GM12801 (cell line): ENCODE results near the gene TMEM269.

Experiments
- CTCF ChIP-seq: IDR thresholded peaks from one replicate; pipeline ENCODE4 v1.5.1; 2011; ENCODE audit warnings: control low read depth; ENCODE audit not compliant: insufficient read length; ENCODE audit errors: extremely low read depth

TMEM269 gene

GRCh38 chr1:42841010-42841409 is 56.2 kb downstream of the TMEM269 start:
- no peak for TF ChIP-seq CTCF

GRCh38 chr1:42841440-42842147 is 56.8 kb downstream of the TMEM269 start:
- TF ChIP-seq CTCF, result no peak

- no peak for TF ChIP-seq CTCF
These were observed 59.9 kb downstream of the TMEM269 start for GRCh38 chr1:42844592-42845140.

GRCh38 chr1:42845193-42845592 is 60.4 kb downstream of the TMEM269 start:
- no peak for TF ChIP-seq CTCF

GRCh38 chr1:42845866-42846256 is 61.1 kb downstream of the TMEM269 start:
- no peak for TF ChIP-seq CTCF

GRCh38 chr1:42846257-42847110 is 61.7 kb downstream of the TMEM269 start, which contains the start of gene ZNF691:
Gene ZNF691 (plus strand): TSS chr1:42846613. CDS start chr1:42849659, 3,046 bp downstream.
- no peak for TF ChIP-seq CTCF

GRCh38 chr1:42847111-42847595 is 62.4 kb downstream of the TMEM269 start:
- no peak for TF ChIP-seq CTCF
